ENCODE data around the gene SETD1A.

SETD1A gene

GRCh38 chr16:30980959-30981358 is 23.4 kb downstream of the SETD1A start:
- no peak for DNase-seq (ENCODE audit: low read depth in 2 of 3, low spot score in 2 of 3)

- no peak for DNase-seq (ENCODE audit: low read depth in 2 of 3, low spot score in 2 of 3)
Observed at GRCh38 chr16:30982548-30983288, 25.2 kb downstream of the SETD1A start.

- DNase-seq (ENCODE audit: low read depth in 2 of 3, low spot score in 2 of 3), result no peak
Observed at GRCh38 chr16:30983289-30983889, 25.8 kb downstream of the SETD1A start.

- no peak for DNase-seq (ENCODE audit: low read depth in 2 of 3, low spot score in 2 of 3)
Observed at GRCh38 chr16:30983898-30984610, 26.5 kb downstream of the SETD1A start.

GRCh38 chr16:30984669-30985400 is 27.3 kb downstream of the SETD1A start, which contains the start of gene HSD3B7:
TSS of gene HSD3B7 (plus strand) at chr16:30985207. CDS start at chr16:30985659, 452 bp downstream.
- peak; percentile 49 to 96 (median 89) for DNase-seq (ENCODE audit: low read depth in 2 of 3, low spot score in 2 of 3)

GRCh38 chr16:30985401-30986128 is 28.0 kb downstream of the SETD1A start:
- DNase-seq (ENCODE audit: low read depth in 2 of 3, low spot score in 2 of 3), result no peak

GRCh38 chr16:30986129-30986991 is 28.8 kb downstream of the SETD1A start:
- no peak for DNase-seq (ENCODE audit: low read depth in 2 of 3, low spot score in 2 of 3)

GRCh38 chr16:30987581-30988190 is 30.1 kb downstream of the SETD1A start:
- no peak for DNase-seq (ENCODE audit: low read depth in 2 of 3, low spot score in 2 of 3)

GRCh38 chr16:30989469-30990047 is 32.0 kb downstream of the SETD1A start:
- DNase-seq (ENCODE audit: low read depth in 2 of 3, low spot score in 2 of 3), result no peak

- DNase-seq (ENCODE audit: low read depth in 2 of 3, low spot score in 2 of 3), result no peak
Observed at GRCh38 chr16:30990105-30990504, 32.6 kb downstream of the SETD1A start.

GRCh38 chr16:30991052-30991451 is 33.5 kb downstream of the SETD1A start:
- no peak for DNase-seq (ENCODE audit: low read depth in 2 of 3, low spot score in 2 of 3)

GRCh38 chr16:30992276-30992780 is 34.8 kb downstream of the SETD1A start:
- no peak for DNase-seq (ENCODE audit: low read depth in 2 of 3, low spot score in 2 of 3)

GRCh38 chr16:30992931-30993816 is 35.6 kb downstream of the SETD1A start:
- no peak for DNase-seq (ENCODE audit: low read depth in 2 of 3, low spot score in 2 of 3)

- no peak for DNase-seq (ENCODE audit: low read depth in 2 of 3, low spot score in 2 of 3)
Observed at GRCh38 chr16:30995927-30996323, 38.4 kb downstream of the SETD1A start.

GRCh38 chr16:30996324-30996984 is 38.9 kb downstream of the SETD1A start:
- DNase-seq (ENCODE audit: low read depth in 2 of 3, low spot score in 2 of 3), result no peak

GRCh38 chr16:30996985-30997724 is 39.6 kb downstream of the SETD1A start:
- DNase-seq (ENCODE audit: low read depth in 2 of 3, low spot score in 2 of 3), result peak; percentile 63 to 82 (median 75)

Measured in activated CD8-positive, alpha-beta memory T cell treated with anti-CD3 and anti-CD28 coated beads for 48 hours (primary cell).